Embryonic facial prominence (tissue), 1 donor: Measurements from ENCODE around the gene CATSPER3.

Source experiments
- DNase-seq: peaks from one replicate; pipeline ENCODE4 v3.0.0-alpha.2; 2016; ENCODE audit errors: extremely low spot score

CATSPER3 gene

DNA sequence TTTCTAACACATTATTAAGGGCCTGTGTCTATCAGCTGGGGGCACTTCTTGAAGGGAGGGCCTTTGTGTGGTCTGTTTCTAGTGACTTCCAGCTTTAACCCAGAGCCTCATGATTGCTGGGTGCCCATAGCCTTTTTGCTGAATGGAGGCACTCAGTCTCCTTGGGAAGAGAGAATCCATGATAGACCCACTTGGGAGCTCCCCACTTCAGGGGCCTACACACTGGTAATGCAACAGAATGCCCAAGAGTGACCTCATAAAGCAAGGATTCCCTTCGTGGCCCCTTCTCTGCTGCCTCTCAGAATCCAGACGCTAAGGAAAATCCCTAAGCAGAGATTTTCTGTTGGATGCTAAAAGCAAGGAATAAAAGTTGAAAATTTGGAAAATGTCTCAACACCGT, at the start of gene CATSPER3:
TSS of gene CATSPER3 (plus strand) at position 301 of the 400 bp plus-strand sequence. CDS start at position 386, 85 bp downstream.
- no peak for DNase-seq

DNA sequence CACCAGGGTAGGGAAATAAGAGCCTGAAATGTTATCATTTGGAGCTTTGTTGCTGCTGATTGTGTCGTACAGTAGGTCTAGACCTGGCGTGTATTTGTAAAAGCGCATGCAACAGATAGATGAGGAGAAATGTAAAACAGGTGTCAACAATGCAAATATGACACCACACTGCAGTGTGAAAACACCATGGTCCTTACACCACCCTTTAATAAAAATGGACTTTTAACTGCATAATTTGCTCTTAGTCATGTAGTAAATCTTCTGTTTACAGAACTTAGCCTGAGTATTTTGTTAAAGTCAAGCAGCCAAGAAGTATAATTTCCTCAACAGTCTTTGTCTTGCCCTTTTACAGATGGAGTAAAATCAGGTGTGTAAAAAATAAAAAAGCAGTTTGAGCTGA, 48.8 kb upstream of the CATSPER3 start:
- DNase-seq = no peak

DNA sequence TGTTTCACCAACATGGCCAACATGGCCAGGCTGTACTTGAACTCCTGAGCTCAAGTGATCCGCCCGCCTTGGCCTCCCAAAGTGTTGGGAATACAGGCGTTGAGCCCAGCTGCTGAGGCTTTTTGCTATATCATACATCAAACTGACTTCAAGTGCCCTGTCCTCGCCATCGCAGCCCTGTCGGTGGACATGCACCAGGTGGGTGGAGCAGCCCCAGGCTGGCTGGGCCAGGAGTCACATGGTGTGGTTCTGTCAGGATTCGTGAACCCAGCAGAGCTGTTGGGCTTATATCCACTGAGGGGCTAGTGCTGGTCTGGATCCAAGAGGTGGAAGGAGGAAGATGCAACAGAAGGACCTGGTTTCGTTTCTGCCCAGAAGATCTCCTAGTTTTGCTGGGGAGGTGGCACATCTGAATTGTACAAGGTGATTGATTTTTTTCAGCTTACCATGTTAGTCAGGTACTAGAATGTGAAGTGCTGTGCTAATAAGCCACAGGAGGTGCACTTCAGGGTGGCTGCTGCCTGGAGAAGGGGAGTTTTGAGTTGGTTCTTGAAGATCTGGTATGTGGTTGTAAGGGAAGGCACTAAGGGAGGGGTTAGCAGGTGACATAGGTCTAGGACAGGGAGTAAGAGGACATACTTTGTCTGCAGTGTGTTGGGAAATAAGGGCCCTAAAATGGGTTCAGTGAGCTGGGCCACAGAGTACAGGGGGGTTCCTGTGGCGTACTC, 46.7 kb upstream of the CATSPER3 start:
- DNase-seq = no peak

GRCh38 chr5:134932508-134932907, 35.2 kb upstream of the CATSPER3 start:
- no peak for DNase-seq

- DNase-seq = no peak
Observed at GRCh38 chr5:134934202-134934601, 33.5 kb upstream of the CATSPER3 start.

GRCh38 chr5:134935711-134936602, 31.8 kb upstream of the CATSPER3 start:
- DNase-seq = no peak

GRCh38 chr5:134937526-134937925, 30.2 kb upstream of the CATSPER3 start:
- no peak for DNase-seq

- no peak for DNase-seq
Observed at GRCh38 chr5:134938030-134938429, 29.7 kb upstream of the CATSPER3 start.

GRCh38 chr5:134939500-134939899, 28.2 kb upstream of the CATSPER3 start:
- DNase-seq = no peak

DNA sequence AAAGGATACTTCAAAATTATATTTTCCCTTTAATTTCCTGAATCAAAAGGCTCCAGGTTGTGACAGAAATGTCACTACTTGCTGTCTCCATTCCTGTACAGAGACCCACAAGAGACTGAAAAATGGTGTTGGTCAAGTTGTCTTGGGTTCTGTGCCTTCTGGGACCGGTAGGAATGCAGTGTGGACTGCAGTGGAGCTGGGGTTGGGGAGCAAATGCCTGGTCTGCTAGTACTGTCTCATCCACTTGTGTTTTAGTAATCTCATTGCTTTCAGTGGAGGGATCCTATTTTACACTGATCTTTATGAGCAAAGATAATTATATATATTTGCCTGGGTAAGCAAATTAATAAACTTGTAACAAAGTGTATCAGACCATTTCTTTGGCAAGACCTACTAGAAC, 24.2 kb upstream of the CATSPER3 start:
- no peak for DNase-seq

GRCh38 chr5:134944630-134945029, 23.1 kb upstream of the CATSPER3 start:
- DNase-seq = no peak

DNA sequence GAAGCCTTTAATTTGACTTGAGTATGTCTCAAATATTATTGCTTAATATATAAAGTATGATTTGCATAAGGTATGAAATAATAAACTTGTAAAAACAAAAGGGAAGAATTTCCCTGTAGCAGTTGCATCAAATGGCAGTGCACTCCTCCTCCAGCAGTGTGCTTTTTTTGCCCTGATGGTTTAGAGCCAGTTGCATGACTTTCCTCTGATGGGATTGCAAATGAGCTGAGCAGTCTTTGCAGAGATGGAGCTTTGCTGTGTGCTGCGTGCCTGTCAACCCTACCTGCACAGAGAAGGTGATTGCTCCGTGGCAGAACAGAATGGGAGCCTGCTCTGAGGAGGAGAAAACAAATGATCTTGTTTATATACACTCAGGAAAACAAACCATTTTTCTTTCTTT, 22.7 kb upstream of the CATSPER3 start:
- no peak for DNase-seq

GRCh38 chr5:134948911-134949310, 18.8 kb upstream of the CATSPER3 start:
- no peak for DNase-seq

- no peak for DNase-seq
Observed at GRCh38 chr5:134949316-134949715, 18.4 kb upstream of the CATSPER3 start.

- no peak for DNase-seq
Observed at GRCh38 chr5:134957920-134958608, 9.6 kb upstream of the CATSPER3 start.

- no peak for DNase-seq
Observed at GRCh38 chr5:134958755-134959154, 9.0 kb upstream of the CATSPER3 start.

- no peak for DNase-seq
Observed at GRCh38 chr5:134963098-134963497, 4.6 kb upstream of the CATSPER3 start.

GRCh38 chr5:134964359-134965270, 3.1 kb upstream of the CATSPER3 start:
- DNase-seq = no peak

GRCh38 chr5:134965271-134965825, 2.4 kb upstream of the CATSPER3 start:
- no peak for DNase-seq

- DNase-seq = no peak
Observed at GRCh38 chr5:134968055-134968454, 348 bp downstream of the CATSPER3 start.

DNA sequence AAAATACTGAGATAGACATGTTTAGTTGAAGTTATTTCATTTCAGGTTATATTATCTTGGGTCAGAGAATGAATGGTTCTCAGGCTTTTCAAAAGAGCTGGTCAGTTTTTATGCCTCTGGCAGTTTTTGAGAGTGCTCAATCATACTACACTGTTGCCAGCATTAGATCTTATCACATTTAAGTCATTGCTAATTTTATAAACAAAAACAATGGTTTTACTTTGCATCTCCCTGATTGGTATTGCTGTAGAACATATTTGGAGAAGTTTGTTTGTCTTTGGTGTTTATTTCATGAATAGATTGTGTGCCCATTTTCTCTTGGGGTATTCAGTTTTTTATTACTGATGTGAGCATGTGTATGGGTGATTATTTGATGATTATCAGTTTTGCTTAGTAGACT, 1.5 kb downstream of the CATSPER3 start:
- no peak for DNase-seq
